ENCODE results near the gene HOXA11.

Gene HOXA11

GRCh38 chr7:27137640-27138315 lies 47.3 kb downstream of the HOXA11 start:
- DNase-seq (ENCODE audit: low read depth in 3 of 3, low spot score in 1 of 3) = no peak

DNA sequence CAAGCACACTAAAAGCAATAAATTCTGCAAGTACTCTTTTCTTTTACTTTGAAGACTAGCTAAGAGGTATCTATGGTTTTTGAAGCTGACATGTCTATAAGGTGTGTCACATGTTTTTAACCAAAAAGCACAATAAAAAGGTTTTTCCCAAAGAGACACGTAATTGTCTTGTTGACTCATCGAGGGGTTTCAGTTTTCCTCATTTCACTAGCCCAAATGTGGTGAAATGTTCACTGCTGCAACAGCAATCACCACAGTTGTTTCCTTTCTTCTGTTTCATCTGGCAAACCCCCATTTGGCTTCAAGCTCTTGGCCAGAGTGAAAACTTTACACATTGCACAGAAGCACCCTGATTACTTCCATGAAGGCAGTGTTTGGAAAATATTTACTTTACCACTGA lies 50.6 kb downstream of the HOXA11 start:
- no peak for DNase-seq (ENCODE audit: low read depth in 3 of 3, low spot score in 1 of 3)

DNA sequence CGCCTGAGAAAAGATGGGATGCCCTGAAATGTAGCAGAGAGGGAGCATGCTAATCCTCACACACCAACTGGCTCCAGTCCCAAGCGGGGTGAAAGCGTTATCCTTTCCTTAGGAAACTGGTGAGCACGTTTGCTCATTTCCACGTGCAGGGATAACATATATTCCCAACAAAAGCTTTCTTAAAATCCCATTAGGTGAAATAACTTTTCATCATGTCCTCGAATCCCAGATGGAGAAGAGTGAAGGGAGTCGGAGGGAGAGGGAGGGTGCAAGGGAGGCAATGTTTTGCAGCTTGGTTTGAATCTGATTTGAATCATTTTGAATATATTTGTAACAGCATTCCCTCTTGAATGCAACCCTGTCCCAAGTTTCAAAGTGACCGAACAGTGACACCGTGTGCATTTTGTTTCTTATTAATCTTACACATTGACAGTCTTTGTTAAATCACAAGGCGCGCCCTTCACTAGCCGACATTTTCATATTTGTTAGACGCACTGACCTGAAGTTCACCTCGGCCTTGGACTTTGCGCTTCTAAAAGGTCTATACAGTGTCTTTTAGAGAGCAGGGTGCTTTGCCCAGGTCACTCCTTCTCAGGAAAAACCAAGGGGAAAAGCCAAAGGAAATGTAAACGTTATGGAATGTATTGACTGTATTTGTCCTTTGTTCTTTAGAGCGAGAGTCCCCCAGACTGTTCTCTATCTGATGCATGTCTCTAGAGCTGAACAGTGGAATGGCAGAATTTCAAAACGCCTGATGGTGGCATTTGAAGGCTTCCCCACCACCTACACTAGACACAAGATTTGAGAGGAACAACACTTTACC lies 51.4 kb downstream of the HOXA11 start:
- no peak for DNase-seq (ENCODE audit: low read depth in 3 of 3, low spot score in 1 of 3)

DNA sequence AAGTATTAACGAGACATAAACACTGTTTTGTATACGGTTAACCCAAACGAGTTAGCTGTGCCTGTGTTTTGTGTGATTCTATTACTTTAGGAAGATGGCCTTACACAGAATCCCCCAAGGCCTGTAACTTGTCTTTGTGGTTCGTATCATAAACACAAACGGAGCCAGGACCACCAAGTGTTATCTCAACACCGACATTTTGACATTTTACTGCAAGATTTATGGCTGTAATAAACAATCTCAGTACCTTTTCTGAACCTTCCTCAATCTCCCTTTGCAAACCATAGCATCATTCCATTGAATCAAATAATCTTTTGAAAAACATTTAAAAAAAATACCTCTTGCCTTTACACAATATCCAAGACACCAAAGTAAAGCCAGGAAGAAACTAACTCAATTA lies 52.1 kb downstream of the HOXA11 start:
- DNase-seq (ENCODE audit: low read depth in 3 of 3, low spot score in 1 of 3) = no peak

- DNase-seq (ENCODE audit: low read depth in 3 of 3, low spot score in 1 of 3) = no peak
These were observed 52.8 kb downstream of the HOXA11 start for GRCh38 chr7:27132214-27132613.

- DNase-seq (ENCODE audit: low read depth in 3 of 3, low spot score in 1 of 3) = no peak
These were observed 53.6 kb downstream of the HOXA11 start for GRCh38 chr7:27131390-27131819.
